Endothelial cell of umbilical vein (primary cell): ENCODE results near the gene TSC22D3. TPM values are rescaled to one million over a fixed set of nuclear protein-coding genes. Genes with fewer than 3 reads are reported as not detected.

Experiments used
- BruUV-seq: library from RNA; stranded (reverse); fragments of 400-500 nt; replicated peaks from 2 replicates; lab custom pipeline; 2021; lab: Mats Ljungman, UMichigan
- CTCF ChIA-PET: fragments of 300-600, 350-600 bp; sonication (Branson Sonifier 250); formaldehyde crosslinking; loops from one replicate; lab custom pipeline; 2021; ENCODE audit warnings: antibody characterized with exemption, inconsistent platforms; lab: Charles Lee
- POLR2A ChIA-PET: fragments of 300-600, 350-600 bp; sonication (Branson Sonifier 250); formaldehyde crosslinking; loops from one replicate; lab custom pipeline; 2021; ENCODE audit warnings: antibody characterized with exemption, inconsistent platforms; lab: Charles Lee
- DNase-seq: peaks from one replicate; pipeline ENCODE4 v3.0.0-alpha.2; 2011; ENCODE audit warnings: low read depth, low spot score
- FAIRE-seq: peaks from 2 replicates; lab custom pipeline; 2011; peaks lifted over from hg19 to GRCh38; lab: Jason Lieb, UNC
- H2AFZ ChIP-seq: 2 replicates; pipeline ENCODE4 v1.6.0; 2012; ENCODE audit warnings: low read depth, low read length, control low read depth, inconsistent platforms
- H3K27ac ChIP-seq: 2 replicates; pipeline ENCODE4 v1.5.1; 2011; ENCODE audit warnings: low read depth, mild to moderate bottlenecking, control low read depth, low read length, moderate library complexity; ENCODE audit not compliant: insufficient read depth
- H3K27me3 ChIP-seq, 2 experiments: 2 replicates each; pipeline versions ENCODE4 v1.6.0 to v1.6.1; 2011; ENCODE audit warnings: low read length in 2 of 2, mixed read lengths in 1 of 2; ENCODE audit not compliant: control insufficient read depth in 2 of 2, insufficient read depth in 2 of 2
- H3K36me3 ChIP-seq, 2 experiments: 2 replicates in 1 of 2; 3 replicates in 1 of 2; pipeline ENCODE4 v1.5.1; 2011; ENCODE audit warnings: low read length in 2 of 2, mild to moderate bottlenecking in 1 of 2, moderate library complexity in 1 of 2; ENCODE audit not compliant: control insufficient read depth in 2 of 2, insufficient read depth in 2 of 2; ENCODE audit errors: extremely low read depth in 1 of 2
- H3K4me1 ChIP-seq: 3 replicates; pipeline ENCODE4 v1.5.1; 2011; ENCODE audit warnings: mild to moderate bottlenecking, low read length; ENCODE audit not compliant: control insufficient read depth, insufficient read depth; ENCODE audit errors: extremely low read depth
- H3K4me2 ChIP-seq: 2 replicates; pipeline ENCODE4 v1.6.1; 2011; ENCODE audit warnings: low read length, control low read depth, mixed read lengths; ENCODE audit not compliant: insufficient read depth
- H3K4me3 ChIP-seq, 3 experiments: fragments of 200-600 bp in 1 of 3; sonication (generic), shearing (Covaris generic) in 1 of 3; replicated peaks in 1 of 3; 2 replicates each; pipeline ENCODE4 v1.5.1; 2011 to 2016; ENCODE audit warnings: control low read depth in 3 of 3, low read length in 3 of 3, mild to moderate bottlenecking in 2 of 3, inconsistent platforms in 1 of 3, low read depth in 1 of 3, moderate library complexity in 1 of 3; ENCODE audit not compliant: insufficient read depth in 1 of 3
- H3K79me2 ChIP-seq: 2 replicates; pipeline ENCODE4 v1.6.0; 2012; ENCODE audit warnings: low read length, inconsistent platforms; ENCODE audit not compliant: control insufficient read depth, insufficient read depth
- H3K9ac ChIP-seq: replicated peaks from 2 replicates; pipeline ENCODE3; 2011; ENCODE audit warnings: low read length, control low read depth; ENCODE audit not compliant: insufficient read depth; ENCODE audit errors: extremely low read depth
- H3K9me1 ChIP-seq: replicated peaks from 3 replicates; pipeline ENCODE4 v1.6.0; 2011; ENCODE audit warnings: mild to moderate bottlenecking, low read length; ENCODE audit not compliant: control insufficient read depth, insufficient read depth; ENCODE audit errors: extremely low read depth
- H3K9me3 ChIP-seq: replicated peaks from 2 replicates; pipeline ENCODE4 v1.5.1; 2012; ENCODE audit warnings: low read length, inconsistent platforms; ENCODE audit not compliant: control insufficient read depth, insufficient read depth
- H4K20me1 ChIP-seq: replicated peaks from 2 replicates; pipeline ENCODE3; 2011; ENCODE audit warnings: mild to moderate bottlenecking, low read length; ENCODE audit not compliant: control insufficient read depth, insufficient read depth; ENCODE audit errors: extremely low read depth
- CTCF ChIP-seq, 2 donors: IDR thresholded peaks; 1 replicate in 1 of 2; 2 replicates in 1 of 2; pipeline ENCODE4 v1.5.1; 2011; ENCODE audit warnings: low read length in 2 of 2, mild to moderate bottlenecking in 2 of 2, moderate library complexity in 2 of 2, control low read depth in 1 of 2, inconsistent platforms in 1 of 2, low read depth in 1 of 2; ENCODE audit not compliant: insufficient read depth in 1 of 2; ENCODE audit errors: extremely low read depth in 1 of 2
- EZH2 ChIP-seq: IDR thresholded peaks from 2 replicates; pipeline ENCODE4 v1.6.1; 2012; ENCODE audit warnings: borderline replicate concordance, low read depth, mild to moderate bottlenecking, moderate library complexity, low read length, inconsistent platforms; ENCODE audit not compliant: severe bottlenecking
- FOS ChIP-seq: IDR thresholded peaks from 2 replicates; pipeline ENCODE4 v1.6.1; 2011; ENCODE audit warnings: mild to moderate bottlenecking, low read length, moderate library complexity, borderline replicate concordance; ENCODE audit not compliant: insufficient read depth
- GATA2 ChIP-seq: IDR thresholded peaks from 2 replicates; pipeline ENCODE4 v1.7.0; 2011; ENCODE audit warnings: low read depth, mild to moderate bottlenecking, moderate library complexity, mixed read lengths, low read length; ENCODE audit not compliant: insufficient read length, insufficient read depth
- JUN ChIP-seq: IDR thresholded peaks from 2 replicates; pipeline ENCODE4 v1.6.1; 2011; ENCODE audit warnings: borderline replicate concordance, low read depth; ENCODE audit not compliant: insufficient read length, insufficient read depth
- MAX ChIP-seq: IDR thresholded peaks from 2 replicates; pipeline ENCODE4 v1.6.1; 2011; ENCODE audit not compliant: insufficient read depth, insufficient read length
- MYC ChIP-seq: IDR thresholded peaks from one replicate; pipeline ENCODE4 v1.6.1; 2011; ENCODE audit warnings: mild to moderate bottlenecking, low read depth, low read length
- POLR2A ChIP-seq: IDR thresholded peaks from 2 replicates; pipeline ENCODE4 v1.6.1; 2012; ENCODE audit warnings: low read depth, mild to moderate bottlenecking, control low read depth, low read length
- POLR2AphosphoS5 ChIP-seq: IDR thresholded peaks from 2 replicates; pipeline ENCODE4 v1.6.1; 2012; ENCODE audit warnings: low read depth, mild to moderate bottlenecking, control low read depth, low read length, moderate library complexity; ENCODE audit not compliant: insufficient read depth
- dilution Hi-C: fragments of 300-500 bp; cut with MboI; formaldehyde crosslinking; loops from one replicate; pipeline ENCODE4 v1.15.0; 2019; ENCODE audit warnings: low sequenced_read_pairs; ENCODE audit not compliant: extremely low pct_ligation_motif_present
- intact Hi-C: fragments of 100-400 bp; cut with micrococcal nuclease; formaldehyde crosslinking; loops from one replicate; pipeline ENCODE4 v1.10.0; 2022
- polyA plus RNA-seq, 4 experiments: library from polyadenylated mRNA; depleted of rRNA in 3 of 4; stranded (reverse) in 3 of 4; unstranded in 1 of 4; fragments of >200 nt; gene quantifications; 2 replicates each; pipeline versions ENCODE4 v1.2.1 to v1.2.3, GENCODE V29; 2011 to 2012; ENCODE audit warnings: missing spikeins in 1 of 4
- total RNA-seq: library from RNA; stranded (reverse); gene quantifications from 2 replicates; pipeline ENCODE4 v1.2.3, GENCODE V29; 2021

Gene TSC22D3
- total and polyA plus RNA-seq, 2 donors (not counting 3 experiments of a cell fraction or from before 2014, with no cell fraction given), result 21.1 to 37.4 TPM

- Histone ChIP-seq H3K4me1 (peaks cover 25% of the 10 kb centered on the region), H4K20me1 (no peaks in the 10 kb centered on the region), H3K4me2 (no peak overlapping the region), H3K79me2 (peaks cover 4% of the 10 kb centered on the region), H3K36me3 (no peaks in the 10 kb centered on the region), H3K4me3 (no peak overlapping the region), H3K9me1 (no peaks in the 10 kb centered on the region), H3K9ac (peak overlapping the region; percentile 48), H3K9me3 (no peaks in the 10 kb centered on the region), H2AFZ (peak overlapping the region; percentile 12), H3K27me3 (no peaks in the 10 kb centered on the region), H3K27ac (peak overlapping the region; percentile 74)
- intact Hi-C loops, result loop anchor here (2.0 to 5.0 kb wide), 3 partner anchors 58 to 348 kb away; no protein-coding TSS in a partner anchor
- FAIRE-seq (no peak), DNase-seq (no peak)
- POLR2A ChIA-PET, result interaction anchor here (5.7 kb wide), 1 partner anchor 41 kb away, joined by 40 read pairs; no protein-coding TSS in a partner anchor
- CTCF ChIA-PET, result interaction anchor here (1.3 to 6.1 kb wide), 10 partner anchors 11 to 101 kb away, joined by 3 to 142 read pairs (median 13); partner anchors contain the start of genes NCBP2L and TSC22D3
- TF ChIP-seq GATA2, result no peak
- TF ChIP-seq CTCF (IDR thresholded peaks at IDR 0.05; ENCODE audit: extremely low read depth in 1 of 2, insufficient read depth in 1 of 2, low read depth in 1 of 2, low read length in 2 of 2), result no peak
- TF ChIP-seq POLR2AphosphoS5, result no peak
- no peak for TF ChIP-seq JUN
- no peak for TF ChIP-seq MYC
- TF ChIP-seq EZH2, result no peak
- no peak for TF ChIP-seq POLR2A
- TF ChIP-seq MAX, result no peak
- TF ChIP-seq FOS, result no peak
- dilution Hi-C loops, result no loop called here
- no TSS peak for BruUV-seq
Observed at GRCh38 chrX:107674480-107675364, 100.9 kb downstream of the TSC22D3 start.
